OCI-LY1 (cell line): ENCODE results near the gene EXOC7.

Experiments used
- EZH2 ChIP-seq: fragments of 200-600 bp; sonication (generic), shearing (Covaris generic); IDR thresholded peaks from 2 replicates; pipeline ENCODE4 v1.8.0; 2017; ENCODE audit warnings: borderline replicate concordance, mixed run types, mild to moderate bottlenecking, antibody characterized with exemption, low read length, moderate library complexity, mixed read lengths
- TF ChIP-seq, protein P1 (sequence below): fragments of 200-600 bp; sonication (generic), shearing (Covaris generic); IDR thresholded peaks from 2 replicates; pipeline ENCODE4 v1.5.1; 2017; ENCODE audit warnings: mild to moderate bottlenecking, antibody characterized with exemption, low read length, moderate library complexity, mixed read lengths

DNA sequence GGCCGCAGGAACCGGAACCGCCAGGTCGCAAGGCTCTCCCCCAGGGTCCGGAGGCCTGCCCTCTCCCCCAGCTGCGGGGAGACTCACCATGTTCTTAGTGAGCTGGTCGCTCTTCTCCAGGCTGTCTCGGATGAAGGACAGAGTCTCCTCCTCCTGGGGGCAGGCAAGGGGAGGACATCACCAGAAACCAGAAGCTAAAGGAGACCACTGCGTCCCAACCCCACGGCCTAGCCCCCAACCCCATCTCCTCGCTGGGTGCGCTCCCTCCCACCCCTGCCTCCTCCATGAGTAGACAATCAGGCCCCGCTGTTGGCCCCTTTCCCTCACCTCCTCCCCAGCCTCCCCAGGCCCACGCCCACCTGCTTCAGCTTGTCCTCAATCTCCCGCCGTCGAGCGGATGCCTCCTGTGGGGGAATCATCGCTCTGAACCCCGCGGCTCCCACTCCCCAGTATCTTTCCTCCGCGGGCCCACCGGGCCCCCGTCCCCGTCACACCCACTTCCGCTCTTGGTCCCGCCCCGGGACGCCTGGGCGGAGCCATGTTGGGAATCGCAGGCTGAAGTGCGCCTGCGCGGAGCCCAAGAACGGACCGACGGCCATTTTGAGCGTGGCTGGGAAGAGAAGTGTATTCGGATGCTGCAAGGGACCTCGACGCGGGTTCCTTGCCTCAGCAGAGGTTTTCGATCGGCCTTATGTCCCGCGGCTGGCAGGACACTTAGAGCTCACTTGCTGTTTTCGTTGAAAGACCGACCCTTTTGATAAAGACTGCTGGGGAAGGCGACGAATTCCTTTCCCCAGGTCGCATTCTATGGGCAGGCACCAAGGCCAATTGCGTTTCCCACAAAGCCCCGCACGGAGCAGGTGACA lies at the start of gene EXOC7:
- TF ChIP-seq, protein P1, sequence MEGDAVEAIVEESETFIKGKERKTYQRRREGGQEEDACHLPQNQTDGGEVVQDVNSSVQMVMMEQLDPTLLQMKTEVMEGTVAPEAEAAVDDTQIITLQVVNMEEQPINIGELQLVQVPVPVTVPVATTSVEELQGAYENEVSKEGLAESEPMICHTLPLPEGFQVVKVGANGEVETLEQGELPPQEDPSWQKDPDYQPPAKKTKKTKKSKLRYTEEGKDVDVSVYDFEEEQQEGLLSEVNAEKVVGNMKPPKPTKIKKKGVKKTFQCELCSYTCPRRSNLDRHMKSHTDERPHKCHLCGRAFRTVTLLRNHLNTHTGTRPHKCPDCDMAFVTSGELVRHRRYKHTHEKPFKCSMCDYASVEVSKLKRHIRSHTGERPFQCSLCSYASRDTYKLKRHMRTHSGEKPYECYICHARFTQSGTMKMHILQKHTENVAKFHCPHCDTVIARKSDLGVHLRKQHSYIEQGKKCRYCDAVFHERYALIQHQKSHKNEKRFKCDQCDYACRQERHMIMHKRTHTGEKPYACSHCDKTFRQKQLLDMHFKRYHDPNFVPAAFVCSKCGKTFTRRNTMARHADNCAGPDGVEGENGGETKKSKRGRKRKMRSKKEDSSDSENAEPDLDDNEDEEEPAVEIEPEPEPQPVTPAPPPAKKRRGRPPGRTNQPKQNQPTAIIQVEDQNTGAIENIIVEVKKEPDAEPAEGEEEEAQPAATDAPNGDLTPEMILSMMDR: no peak
- TF ChIP-seq EZH2: no peak
